Measurements from ENCODE around the gene SLC38A8. TPM values are rescaled to one million over a fixed set of nuclear protein-coding genes. Genes with fewer than 3 reads are reported as not detected.

Gene SLC38A8
- total RNA-seq, 3 donors from 2014 or later, result not detected

- intact Hi-C loops (cut with DNase I; ENCODE audit: low total_unique reads), result loop anchor here (5.0 to 10.0 kb wide), 2 partner anchors 223 to 249 kb away; no protein-coding TSS in a partner anchor
- DNase-seq (ENCODE audit: low spot score in 2 of 2), result no peak
- H3K4me1 ChIP-seq, result no peaks in the 10 kb centered on the region
- TF ChIP-seq POLR2AphosphoS5 (IDR thresholded peaks at IDR 0.05) (no peak), CTCF (IDR thresholded peaks at IDR 0.05) (no peak), POLR2A (IDR thresholded peaks at IDR 0.05) (no peak)
- peaks cover 5% of the 10 kb centered on the region for H3K36me3 ChIP-seq
- no peak overlapping the region for H3K27ac ChIP-seq
- no peaks in the 10 kb centered on the region for H3K27me3 ChIP-seq
- H3K9me3 ChIP-seq, result no peaks in the 10 kb centered on the region
- no peak overlapping the region for H3K4me3 ChIP-seq
Measured at GRCh38 chr16:84048270-84048669, 5.7 kb upstream of the SLC38A8 start.

GRCh38 chr16:84047626-84048025 is 5.0 kb upstream of the SLC38A8 start:
- Histone ChIP-seq H3K27ac (no peak overlapping the region), H3K4me3 (no peak overlapping the region), H3K9me3 (no peaks in the 10 kb centered on the region), H3K27me3 (peaks cover 0 to 4% of the 10 kb centered on the region in 2 donors), H3K36me3 (peaks cover 5% of the 10 kb centered on the region), H3K4me1 (no peaks in the 10 kb centered on the region)
- DNase-seq (ENCODE audit: low spot score in 2 of 2), result no peak
- intact Hi-C loops (cut with DNase I; ENCODE audit: low total_unique reads), result loop anchor here (5.0 to 10.0 kb wide), 2 partner anchors 223 to 250 kb away; no protein-coding TSS in a partner anchor
- no peak for TF ChIP-seq CTCF (IDR thresholded peaks at IDR 0.05)

- intact Hi-C loops (cut with DNase I; ENCODE audit: low total_unique reads), result loop anchor here (5.0 to 10.0 kb wide), 2 partner anchors 222 to 250 kb away; no protein-coding TSS in a partner anchor
- no peak overlapping the region for H3K27ac ChIP-seq
- H3K36me3 ChIP-seq, result peaks cover 5% of the 10 kb centered on the region
- no peak for DNase-seq (ENCODE audit: low spot score in 2 of 2)
- no peaks in the 10 kb centered on the region for H3K9me3 ChIP-seq
- no peak for TF ChIP-seq POLR2AphosphoS5 (IDR thresholded peaks at IDR 0.05)
- no peak for TF ChIP-seq POLR2A (IDR thresholded peaks at IDR 0.05)
- TF ChIP-seq CTCF (IDR thresholded peaks at IDR 0.05), result no peak
- H3K27me3 ChIP-seq, result peaks cover 0 to 5% of the 10 kb centered on the region in 2 donors
- no peaks in the 10 kb centered on the region for H3K4me1 ChIP-seq
- no peak overlapping the region for H3K4me3 ChIP-seq
Measured at GRCh38 chr16:84047206-84047605, 4.6 kb upstream of the SLC38A8 start.

- Histone ChIP-seq H3K4me1 (no peaks in the 10 kb centered on the region), H3K27ac (no peak overlapping the region), H3K4me3 (no peak overlapping the region), H3K36me3 (peaks cover 5% of the 10 kb centered on the region), H3K9me3 (no peaks in the 10 kb centered on the region), H3K27me3 (peaks cover 0 to 5% of the 10 kb centered on the region in 2 donors)
- TF ChIP-seq CTCF (IDR thresholded peaks at IDR 0.05), result no peak
- TF ChIP-seq POLR2AphosphoS5 (IDR thresholded peaks at IDR 0.05), result no peak
- no peak for TF ChIP-seq POLR2A (IDR thresholded peaks at IDR 0.05)
- no peak for DNase-seq (ENCODE audit: low spot score in 2 of 2)
- intact Hi-C loops (cut with DNase I; ENCODE audit: low total_unique reads), result loop anchor here (5.0 to 10.0 kb wide), 2 partner anchors 221 to 251 kb away; no protein-coding TSS in a partner anchor
Measured at GRCh38 chr16:84045818-84046470, 3.3 kb upstream of the SLC38A8 start.

GRCh38 chr16:84045001-84045817 is 2.6 kb upstream of the SLC38A8 start:
- Histone ChIP-seq H3K4me1 (no peaks in the 10 kb centered on the region), H3K9me3 (no peaks in the 10 kb centered on the region), H3K4me3 (no peak overlapping the region), H3K36me3 (peaks cover 5% of the 10 kb centered on the region), H3K27me3 (peaks cover 0 to 5% of the 10 kb centered on the region in 2 donors), H3K27ac (no peak overlapping the region)
- intact Hi-C loops (cut with DNase I; ENCODE audit: low total_unique reads), result loop anchor here (5.0 to 10.0 kb wide), 2 partner anchors 220 to 252 kb away; no protein-coding TSS in a partner anchor
- no peak for DNase-seq (ENCODE audit: low spot score in 2 of 2)
- TF ChIP-seq POLR2A (IDR thresholded peaks at IDR 0.05) (no peak), CTCF (IDR thresholded peaks at IDR 0.05) (no peak)
